Measurements from ENCODE around the gene SLC6A9. TPM values are rescaled to one million over a fixed set of nuclear protein-coding genes. Genes with fewer than 3 reads are reported as not detected.
A peak's percentile ranks its signal among the peaks of the same experiment; 100 is the strongest.

SLC6A9 gene
- 10 to 100 TPM; 59.2 to 95.4 (median 84.5) TPM for total RNA-seq

GRCh38 chr1:44031252-44032169 is at the start of gene SLC6A9:
SLC6A9 (minus strand) TSS chr1:44031462; CDS start chr1:44024277, 7,185 bp downstream.
- Histone ChIP-seq H3K27ac (peak within 1 kb of the TSS; percentile 89), H3K27me3 (no peaks in the 10 kb centered on the region), H3K4me3 (peak within 1 kb of the TSS; percentile 81), H3K36me3 (no peaks in the 10 kb centered on the region), H3K9me3 (no peaks in the 10 kb centered on the region), H3K4me1 (peaks cover 61% of the 10 kb centered on the region)
- 7% methylated on average over 23 of the region's 40 CpGs for WGBS
- DNase-seq (ENCODE audit: low spot score in 2 of 2), result peak in 1 of 2 donors; percentile 76
- no peak for TF ChIP-seq POLR2A (IDR thresholded peaks at IDR 0.05)
- no peak for TF ChIP-seq EP300 (IDR thresholded peaks at IDR 0.05)
- TF ChIP-seq CTCF (IDR thresholded peaks at IDR 0.05), result no peak
- TF ChIP-seq POLR2AphosphoS5 (IDR thresholded peaks at IDR 0.05), result no peak

DNA sequence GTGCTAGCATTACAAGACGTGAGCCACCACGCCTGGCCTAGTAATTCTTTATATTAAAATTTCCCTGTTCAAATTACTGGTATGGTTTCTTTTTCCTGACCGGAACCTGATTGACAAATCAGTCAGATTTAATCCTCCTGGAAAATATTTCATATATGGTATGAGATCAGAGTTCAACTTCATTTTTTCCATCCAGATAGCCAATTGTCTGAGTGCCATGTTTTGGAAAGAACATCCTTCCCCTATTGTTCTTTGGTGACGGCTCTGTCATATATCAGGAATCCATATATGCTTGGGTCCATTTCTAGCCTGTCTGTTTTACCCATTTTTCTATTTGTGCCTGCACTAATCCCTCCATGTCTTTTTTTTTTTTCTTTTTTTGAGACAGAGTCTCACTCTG is 48.3 kb upstream of the SLC6A9 start:
- no peak overlapping the region for H3K27ac ChIP-seq
- WGBS, result 84% methylated on average over 4 of the region's 4 CpGs
- no peak for DNase-seq (ENCODE audit: low spot score in 2 of 2)
- peaks cover 4% of the 10 kb centered on the region for H3K27me3 ChIP-seq
- H3K36me3 ChIP-seq, result no peaks in the 10 kb centered on the region
- no peak for TF ChIP-seq POLR2A (IDR thresholded peaks at IDR 0.05)
- no peak for TF ChIP-seq CTCF (IDR thresholded peaks at IDR 0.05)
- TF ChIP-seq EP300 (IDR thresholded peaks at IDR 0.05), result no peak
- H3K9me3 ChIP-seq, result no peaks in the 10 kb centered on the region
- no peak overlapping the region for H3K4me3 ChIP-seq
- no peaks in the 10 kb centered on the region for H3K4me1 ChIP-seq

DNA sequence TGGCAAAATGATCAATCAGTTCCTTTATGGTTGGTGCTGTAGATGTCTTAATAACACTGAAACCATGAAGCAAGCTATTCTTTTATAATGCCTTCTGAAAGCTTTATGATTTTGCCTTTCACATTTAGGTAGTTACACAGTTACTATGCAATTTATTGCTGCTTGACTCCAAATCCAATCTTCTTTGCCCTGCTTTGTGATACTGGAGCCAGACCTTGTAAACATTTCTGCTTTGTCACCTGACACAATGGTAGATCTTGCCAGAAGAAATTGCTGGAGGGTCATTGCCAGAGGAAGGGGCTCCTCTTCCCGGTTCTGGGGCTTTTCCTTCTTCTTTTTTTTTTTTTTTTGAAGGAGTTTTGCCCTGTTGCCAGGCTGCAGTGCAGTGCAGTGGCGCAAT is 46.8 kb upstream of the SLC6A9 start:
- no peak overlapping the region for H3K4me3 ChIP-seq
- DNase-seq (ENCODE audit: low spot score in 2 of 2), result no peak
- H3K36me3 ChIP-seq, result no peaks in the 10 kb centered on the region
- TF ChIP-seq POLR2AphosphoS5 (IDR thresholded peaks at IDR 0.05) (no peak), POLR2A (IDR thresholded peaks at IDR 0.05) (no peak), CTCF (IDR thresholded peaks at IDR 0.05) (no peak), EP300 (IDR thresholded peaks at IDR 0.05) (no peak)
- no peaks in the 10 kb centered on the region for H3K9me3 ChIP-seq
- H3K4me1 ChIP-seq, result no peaks in the 10 kb centered on the region
- H3K27me3 ChIP-seq, result no peaks in the 10 kb centered on the region
- no peak overlapping the region for H3K27ac ChIP-seq
- 49% methylated on average over 2 of the region's 2 CpGs for WGBS

DNA sequence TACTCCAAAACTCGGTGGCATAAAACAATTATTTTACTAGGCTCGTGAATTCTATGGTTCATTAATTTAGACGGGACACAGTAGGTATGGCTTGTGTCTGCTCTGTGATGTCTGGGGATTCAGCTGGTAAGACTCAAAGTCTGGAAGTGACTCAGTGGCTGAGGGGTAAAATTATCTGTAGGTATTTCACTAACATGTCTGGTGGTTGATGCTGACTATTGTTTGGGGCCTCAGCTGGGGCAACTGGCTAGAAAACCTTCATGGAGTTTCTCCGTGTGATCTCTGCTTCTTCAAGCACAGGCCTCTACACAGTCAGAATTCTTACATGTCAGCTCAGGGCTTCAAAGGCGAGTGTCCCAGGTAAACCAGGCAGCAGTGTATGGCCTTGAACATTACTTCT is 46.2 kb upstream of the SLC6A9 start:
- no peak for DNase-seq (ENCODE audit: low spot score in 2 of 2)
- Histone ChIP-seq H3K27me3 (no peaks in the 10 kb centered on the region), H3K4me1 (no peaks in the 10 kb centered on the region), H3K36me3 (no peaks in the 10 kb centered on the region), H3K27ac (no peak overlapping the region), H3K9me3 (no peaks in the 10 kb centered on the region), H3K4me3 (no peak overlapping the region)
- WGBS, result 90% methylated on average over 5 of the region's 5 CpGs
- TF ChIP-seq CTCF (IDR thresholded peaks at IDR 0.05) (no peak), POLR2A (IDR thresholded peaks at IDR 0.05) (no peak), EP300 (IDR thresholded peaks at IDR 0.05) (no peak), POLR2AphosphoS5 (IDR thresholded peaks at IDR 0.05) (no peak)

- WGBS, result 71% methylated on average over 1 of the region's 1 CpG
- no peak for DNase-seq (ENCODE audit: low spot score in 2 of 2)
- H3K4me3 ChIP-seq, result no peak overlapping the region
- TF ChIP-seq POLR2AphosphoS5 (IDR thresholded peaks at IDR 0.05) (no peak), POLR2A (IDR thresholded peaks at IDR 0.05) (no peak), EP300 (IDR thresholded peaks at IDR 0.05) (no peak), CTCF (IDR thresholded peaks at IDR 0.05) (no peak)
- no peaks in the 10 kb centered on the region for H3K27me3 ChIP-seq
- H3K36me3 ChIP-seq, result no peaks in the 10 kb centered on the region
- H3K27ac ChIP-seq, result no peak overlapping the region
- no peaks in the 10 kb centered on the region for H3K9me3 ChIP-seq
- no peaks in the 10 kb centered on the region for H3K4me1 ChIP-seq
Measured at GRCh38 chr1:44076066-44076465, 44.8 kb upstream of the SLC6A9 start.

Data from suprapubic skin (tissue), 4 donors.